Stimulated activated CD8-positive, alpha-beta memory T cell treated with anti-CD3 and anti-CD28 coated beads, Interleukin-4, amount 100 ng/mL, for 1 hour (primary cell): ENCODE results near the gene MMP8.

Experiments
- DNase-seq, 2 donors: peaks; one replicate each; pipeline ENCODE4 v3.0.0-alpha.2; 2020; ENCODE audit warnings: low read depth in 2 of 2, low spot score in 1 of 2

Gene MMP8

GRCh38 chr11:102662607-102663006 lies 62.1 kb downstream of the MMP8 start:
- DNase-seq, result no peak
